Smooth muscle cell (in vitro differentiated cells): ENCODE results near the gene MYO7B. TPM values are rescaled to one million over a fixed set of nuclear protein-coding genes. Genes with fewer than 3 reads are reported as not detected.

Experiments
- DNase-seq: peaks from one replicate; lab custom pipeline; 2025; ENCODE audit not compliant: unreplicated experiment; lab: John Stamatoyannopoulos, UW
- H2AFZ ChIP-seq: fragments of 200-600 bp; sonication (generic); 2 replicates; pipeline ENCODE4 v1.6.0; 2016; ENCODE audit warnings: antibody characterized with exemption, low read depth, mild to moderate bottlenecking
- H3F3A ChIP-seq: fragments of 200-600 bp; sonication (generic); 2 replicates; pipeline ENCODE4 v1.6.0; 2017; ENCODE audit warnings: antibody characterized with exemption, low read depth
- H3K27ac ChIP-seq: fragments of 200-600 bp; sonication (generic); 2 replicates; pipeline ENCODE4 v1.5.1; 2016; ENCODE audit warnings: low read depth, mild to moderate bottlenecking
- H3K27me3 ChIP-seq: fragments of 200-600 bp; sonication (generic); 2 replicates; pipeline ENCODE4 v1.6.1; 2016; ENCODE audit warnings: low read depth, mild to moderate bottlenecking
- H3K36me3 ChIP-seq: fragments of 200-600 bp; sonication (generic); 2 replicates; pipeline ENCODE4 v1.5.1; 2016; ENCODE audit warnings: low read depth
- H3K4me1 ChIP-seq: fragments of 200-600 bp; sonication (generic); 2 replicates; pipeline ENCODE4 v1.5.1; 2016; ENCODE audit warnings: low read depth
- H3K4me2 ChIP-seq: fragments of 200-600 bp; sonication (generic); 2 replicates; pipeline ENCODE4 v1.6.0; 2016; ENCODE audit warnings: mild to moderate bottlenecking
- H3K4me3 ChIP-seq: fragments of 200-600 bp; sonication (generic); 2 replicates; pipeline ENCODE4 v1.5.1; 2016; ENCODE audit warnings: mild to moderate bottlenecking
- H3K79me2 ChIP-seq: fragments of 200-600 bp; sonication (generic); 2 replicates; pipeline ENCODE4 v1.6.0; 2016; ENCODE audit warnings: low read depth, mild to moderate bottlenecking
- H3K9ac ChIP-seq: fragments of 200-600 bp; sonication (generic); 2 replicates; pipeline ENCODE4 v1.6.0; 2016; ENCODE audit warnings: low read depth
- H3K9me3 ChIP-seq: fragments of 200-600 bp; sonication (generic); replicated peaks from 2 replicates; pipeline ENCODE4 v1.5.1; 2016; ENCODE audit warnings: low read depth
- H4K20me1 ChIP-seq: fragments of 200-600 bp; sonication (generic); 2 replicates; pipeline ENCODE4 v1.6.0; 2016; ENCODE audit warnings: low read depth
- CTCF ChIP-seq: fragments of 200-600 bp; sonication (generic); IDR thresholded peaks from 2 replicates; pipeline ENCODE4 v1.5.1; 2017; ENCODE audit warnings: borderline replicate concordance, mild to moderate bottlenecking, antibody characterized with exemption; ENCODE audit not compliant: insufficient read depth, poor library complexity, severe bottlenecking
- WGBS: methylation state at CpG from one replicate; pipeline ENCODE4 v1.1.7; 2016; ENCODE audit warnings: low lambda C conversion rate; 5-methylcytosine and 5-hydroxymethylcytosine counted together
- polyA plus RNA-seq: library from polyadenylated mRNA; unstranded; fragments of >200 nt; fragmentation: Nextera tagmentation; extraction: Ambion mirVana; gene quantifications from 2 replicates; pipeline ENCODE4 v1.2.1, GENCODE V29; 2016
- total RNA-seq: library from RNA; depleted of rRNA; stranded (reverse); fragments of >200 nt; gene quantifications from 2 replicates; pipeline ENCODE4 v1.2.3, GENCODE V29; 2014

The MYO7B gene
- total and polyA plus RNA-seq, 2 experiments from 2014 or later = 0.09 to 0.35 TPM

DNA sequence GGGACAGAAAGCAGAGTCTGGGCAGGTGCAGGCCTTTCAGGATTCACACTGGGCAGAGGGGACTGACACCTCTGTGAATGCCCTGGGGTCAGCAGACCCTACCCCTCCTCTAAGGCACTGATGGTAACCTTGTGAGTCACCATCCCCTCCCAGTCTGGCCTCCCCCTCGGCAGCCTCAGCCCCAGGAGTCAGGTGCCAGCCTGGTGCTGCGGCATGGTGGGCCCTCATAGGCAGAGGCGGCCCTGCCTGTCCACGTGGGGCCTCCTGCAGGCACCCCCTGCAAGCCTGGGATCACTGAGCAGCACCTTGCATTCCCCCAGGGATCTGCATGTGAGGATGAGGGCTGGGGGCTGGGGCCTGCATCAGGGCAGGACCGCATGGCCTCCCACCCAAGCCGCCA is 105.7 kb downstream of the MYO7B start:
- no peaks in the 10 kb centered on the region for H3K27me3 ChIP-seq
- DNase-seq = no peak
- H4K20me1 ChIP-seq = no peaks in the 10 kb centered on the region
- H3F3A ChIP-seq = no peaks in the 10 kb centered on the region
- WGBS = 97% methylated on average over 6 of the region's 6 CpGs
- H2AFZ ChIP-seq = no peak overlapping the region
- H3K9ac ChIP-seq = no peak overlapping the region
- H3K27ac ChIP-seq = no peak overlapping the region
- TF ChIP-seq CTCF = no peak
- no peaks in the 10 kb centered on the region for H3K9me3 ChIP-seq
- no peak overlapping the region for H3K4me3 ChIP-seq
- peaks cover 12% of the 10 kb centered on the region for H3K4me1 ChIP-seq
- H3K79me2 ChIP-seq = no peaks in the 10 kb centered on the region
- no peaks in the 10 kb centered on the region for H3K36me3 ChIP-seq
- no peak overlapping the region for H3K4me2 ChIP-seq

DNA sequence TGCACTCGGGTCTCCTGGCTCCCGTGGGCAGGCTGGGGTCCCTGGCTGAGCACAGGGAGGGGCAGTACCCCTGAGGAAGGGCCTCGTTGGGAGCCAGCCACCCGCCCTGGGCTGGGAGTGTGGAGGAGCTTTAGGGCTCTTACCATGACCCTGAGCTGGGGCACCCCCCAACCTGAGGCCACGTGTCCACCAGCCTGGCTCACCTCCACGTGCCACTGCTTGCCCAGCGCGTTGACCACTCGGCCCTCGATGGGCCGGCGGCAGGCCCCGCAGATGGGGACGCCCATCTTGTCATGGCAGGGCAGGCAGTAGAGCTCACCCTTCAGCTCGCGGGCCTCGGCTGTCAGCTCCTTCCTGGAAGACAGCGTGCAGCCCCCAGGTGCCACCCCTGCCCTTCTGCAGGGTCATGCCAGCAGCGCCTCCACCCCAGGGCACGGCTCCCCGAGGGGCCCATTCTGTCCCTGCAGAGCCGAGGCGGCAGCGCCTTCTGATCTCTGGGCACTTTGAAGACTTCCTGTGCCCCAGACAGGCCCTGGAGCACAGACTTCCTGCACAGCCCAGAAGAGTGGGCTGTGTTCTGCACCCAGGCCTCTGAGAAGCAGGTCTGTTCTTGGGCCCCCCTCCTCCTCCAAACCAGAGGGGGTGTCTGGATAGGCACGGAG is 106.5 kb downstream of the MYO7B start:
- WGBS = 87% methylated on average over 25 of the region's 25 CpGs
- DNase-seq = no peak

DNA sequence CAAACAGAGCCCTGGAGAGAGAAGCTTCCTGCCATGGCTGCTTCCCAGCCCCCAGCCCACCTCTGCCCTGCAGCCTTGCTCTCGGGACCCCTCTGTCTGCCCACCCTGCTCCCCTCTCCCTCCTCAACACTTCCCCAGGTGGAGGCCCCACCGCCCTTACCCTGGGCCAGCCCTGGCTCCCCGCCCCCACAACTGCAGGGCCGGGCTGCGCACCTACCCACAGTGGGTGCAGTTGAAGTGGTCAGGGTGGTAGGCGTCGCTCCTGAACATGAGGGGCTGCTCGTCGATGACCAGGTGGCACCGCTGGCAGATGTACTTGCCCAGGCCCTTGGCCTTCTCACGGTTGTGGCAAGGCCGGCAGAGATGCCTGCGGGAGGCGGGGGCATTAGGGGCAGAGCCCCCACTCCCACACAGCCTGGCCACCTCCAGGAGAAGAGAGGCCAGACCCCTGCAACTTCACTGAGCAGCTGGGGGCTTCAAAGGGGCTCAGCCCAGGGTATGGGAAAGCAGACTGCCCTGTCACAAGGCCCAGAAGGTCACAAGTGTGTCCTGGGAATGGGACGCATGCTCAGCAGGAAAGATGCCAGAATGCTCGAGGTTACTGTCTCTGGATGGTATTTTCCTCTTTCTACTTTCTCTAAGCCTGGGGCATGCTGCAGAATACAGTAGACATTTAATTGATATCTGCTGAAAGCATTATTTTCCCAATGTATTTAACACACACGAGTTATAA is 107.4 kb downstream of the MYO7B start:
- Histone ChIP-seq H3F3A (no peaks in the 10 kb centered on the region), H2AFZ (no peak overlapping the region), H3K4me2 (no peak overlapping the region), H4K20me1 (no peaks in the 10 kb centered on the region), H3K9me3 (no peaks in the 10 kb centered on the region), H3K79me2 (no peaks in the 10 kb centered on the region), H3K27ac (no peak overlapping the region), H3K4me3 (no peak overlapping the region), H3K9ac (no peak overlapping the region), H3K36me3 (no peaks in the 10 kb centered on the region), H3K4me1 (peaks cover 5% of the 10 kb centered on the region), H3K27me3 (no peaks in the 10 kb centered on the region)
- 95% methylated on average over 16 of the region's 17 CpGs for WGBS
- no peak for DNase-seq
- TF ChIP-seq CTCF = no peak

More for the DNA sequence above, 106.5 kb downstream of the MYO7B start:
- Histone ChIP-seq H3K79me2 (no peaks in the 10 kb centered on the region), H3K4me1 (peaks cover 12% of the 10 kb centered on the region), H2AFZ (no peak overlapping the region), H3K9me3 (no peaks in the 10 kb centered on the region), H3K4me3 (no peak overlapping the region), H3K4me2 (no peak overlapping the region), H3K36me3 (no peaks in the 10 kb centered on the region), H3K27me3 (no peaks in the 10 kb centered on the region), H3K9ac (no peak overlapping the region), H3F3A (no peaks in the 10 kb centered on the region), H3K27ac (no peak overlapping the region), H4K20me1 (no peaks in the 10 kb centered on the region)
- TF ChIP-seq CTCF = no peak
